GM12878 (cell line): Measurements from ENCODE around the gene IBA57. TPM values are rescaled to one million over a fixed set of nuclear protein-coding genes. Genes with fewer than 3 reads are reported as not detected.

ENCODE experiments used
- ETV6 ChIP-seq, 2 experiments: fragments of 450-650 bp in 1 of 2; IDR thresholded peaks in 1 of 2; conservative IDR thresholded peaks in 1 of 2; 2 replicates each; pipeline ENCODE4 v1.6.1; 2014; ENCODE audit warnings: antibody characterized with exemption in 1 of 2, borderline replicate concordance in 1 of 2, low read depth in 1 of 2, mild to moderate bottlenecking in 1 of 2, moderate library complexity in 1 of 2
- POU2F2 ChIP-seq: IDR thresholded peaks from 3 replicates; pipeline ENCODE4 v1.6.1; 2011; ENCODE audit warnings: low read depth, mild to moderate bottlenecking, low read length, borderline replicate concordance
- RUNX3 ChIP-seq: IDR thresholded peaks from 2 replicates; pipeline ENCODE4 v1.6.1; 2012; ENCODE audit warnings: low read length, inconsistent platforms
- SKIL ChIP-seq: fragments of 450-650 bp; IDR thresholded peaks from 2 replicates; pipeline ENCODE4 v1.6.1; 2017; ENCODE audit warnings: mild to moderate bottlenecking, low read depth, inconsistent platforms; ENCODE audit not compliant: poor library complexity, severe bottlenecking
- SUPT20H ChIP-seq: IDR thresholded peaks from 2 replicates; pipeline ENCODE4 v1.6.1; 2011; ENCODE audit warnings: low read depth, mild to moderate bottlenecking, low read length, moderate library complexity, borderline replicate concordance; ENCODE audit not compliant: control insufficient read depth
- TAF1 ChIP-seq: IDR thresholded peaks from 2 replicates; pipeline ENCODE4 v1.6.1; 2011; ENCODE audit warnings: mild to moderate bottlenecking, low read depth, low read length, borderline replicate concordance
- TCF3 ChIP-seq: IDR thresholded peaks from 2 replicates; pipeline ENCODE4 v1.6.1; 2012; ENCODE audit warnings: low read depth, mild to moderate bottlenecking, low read length, borderline replicate concordance; ENCODE audit not compliant: insufficient read depth
- ZBTB11 ChIP-seq: fragments of 450-650 bp; formaldehyde crosslinking; IDR thresholded peaks from 2 replicates; pipeline ENCODE4 v1.5.0; 2022; ENCODE audit warnings: mild to moderate bottlenecking, missing genetic modification characterization
- polyA plus RNA-seq, 11 experiments: library from polyadenylated mRNA; depleted of rRNA in 4 of 11; unstranded in 6 of 11; stranded (reverse) in 5 of 11; fragments of >200 nt; fragmentation: Nextera tagmentation in 4 of 11; fragmentation: Illumina TruSeq in 1 of 11; extraction: Ambion mirVana in 4 of 11; extraction: Trizol in 1 of 11; gene quantifications; 1 replicate in 1 of 11; 2 replicates in 10 of 11; pipeline versions ENCODE4 v1.2.1 to v1.2.3, GENCODE V29; 2011 to 2016; ENCODE audit warnings: inconsistent platforms in 2 of 11, missing spikeins in 2 of 11, low read depth in 1 of 11
- total RNA-seq, 4 experiments: library from RNA; depleted of rRNA in 3 of 4; stranded (reverse); fragments of >200 nt in 3 of 4; fragmentation: Illumina TruSeq in 1 of 4; extraction: Trizol in 1 of 4; gene quantifications; 2 replicates each; pipeline versions ENCODE4 v1.2.1 to v1.2.3, GENCODE V29; 2013 to 2021

The IBA57 gene
- total and polyA plus RNA-seq, 10 of the 15 experiments (the other 5 are each of a cell fraction or from before 2014, with no cell fraction given), result 0.51 to 8.6 (median 3.7) TPM

- TF ChIP-seq ZBTB11 (no peak), POU2F2 (no peak), RUNX3 (no peak), SKIL (no peak), TAF1 (no peak), ETV6 (conservative IDR thresholded peaks at IDR 0.05 in 1 of 2, IDR thresholded peaks at IDR 0.05 in 1 of 2; ENCODE audit: borderline replicate concordance in 1 of 2, low read depth in 1 of 2) (no peak), SUPT20H (no peak), TCF3 (no peak)
Measured at GRCh38 chr1:228208831-228209551, 43.4 kb downstream of the IBA57 start (continued).
